Transverse colon (tissue), 3 donors: ENCODE data around the gene FNIP2.

Source experiments
- EP300 ChIP-seq: sonication (generic); formaldehyde crosslinking; IDR thresholded peaks from one replicate; pipeline ENCODE4 v1.6.1; 2017; ENCODE audit warnings: antibody characterized with exemption, low read depth
- POLR2A ChIP-seq: fragments of 450-650 bp; IDR thresholded peaks from one replicate; pipeline ENCODE4 v1.6.1; 2016; ENCODE audit warnings: antibody characterized with exemption, mild to moderate bottlenecking, moderate library complexity
- TF ChIP-seq, protein P1 (sequence below), 5 experiments: fragments of 200-600 bp in 3 of 5; fragments of 450-650 bp in 2 of 5; sonication (generic) in 3 of 5; IDR thresholded peaks; 1 replicate in 2 of 5; 2 replicates in 3 of 5; pipeline ENCODE4 v1.5.1; 2016 to 2017; ENCODE audit warnings: antibody characterized with exemption in 5 of 5, inconsistent platforms in 3 of 5, mild to moderate bottlenecking in 2 of 5, moderate library complexity in 1 of 5

DNA sequence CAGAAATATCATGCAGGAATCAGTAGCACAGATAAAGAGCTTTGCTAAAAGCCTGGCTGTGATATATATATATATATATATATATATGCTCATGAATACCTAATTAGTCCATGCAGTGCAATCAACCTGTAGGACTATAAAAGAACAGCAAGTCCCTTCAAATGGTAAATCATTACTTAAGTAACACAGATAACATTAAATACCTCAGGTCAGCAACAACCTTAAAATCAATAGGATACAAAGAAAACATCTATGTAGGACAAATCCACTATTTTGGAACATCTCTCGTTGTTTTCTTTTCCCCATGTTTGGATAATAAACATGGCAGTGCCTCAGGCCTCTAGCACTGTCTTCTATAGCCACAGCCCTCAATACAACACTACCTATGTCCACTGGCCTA lies 106.6 kb downstream of the FNIP2 start:
- TF ChIP-seq, protein P1, sequence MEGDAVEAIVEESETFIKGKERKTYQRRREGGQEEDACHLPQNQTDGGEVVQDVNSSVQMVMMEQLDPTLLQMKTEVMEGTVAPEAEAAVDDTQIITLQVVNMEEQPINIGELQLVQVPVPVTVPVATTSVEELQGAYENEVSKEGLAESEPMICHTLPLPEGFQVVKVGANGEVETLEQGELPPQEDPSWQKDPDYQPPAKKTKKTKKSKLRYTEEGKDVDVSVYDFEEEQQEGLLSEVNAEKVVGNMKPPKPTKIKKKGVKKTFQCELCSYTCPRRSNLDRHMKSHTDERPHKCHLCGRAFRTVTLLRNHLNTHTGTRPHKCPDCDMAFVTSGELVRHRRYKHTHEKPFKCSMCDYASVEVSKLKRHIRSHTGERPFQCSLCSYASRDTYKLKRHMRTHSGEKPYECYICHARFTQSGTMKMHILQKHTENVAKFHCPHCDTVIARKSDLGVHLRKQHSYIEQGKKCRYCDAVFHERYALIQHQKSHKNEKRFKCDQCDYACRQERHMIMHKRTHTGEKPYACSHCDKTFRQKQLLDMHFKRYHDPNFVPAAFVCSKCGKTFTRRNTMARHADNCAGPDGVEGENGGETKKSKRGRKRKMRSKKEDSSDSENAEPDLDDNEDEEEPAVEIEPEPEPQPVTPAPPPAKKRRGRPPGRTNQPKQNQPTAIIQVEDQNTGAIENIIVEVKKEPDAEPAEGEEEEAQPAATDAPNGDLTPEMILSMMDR (IDR thresholded peaks at IDR 0.05) = no peak
- no peak for TF ChIP-seq POLR2A
- no peak for TF ChIP-seq EP300
